OCI-LY7 (cell line): ENCODE results near the gene TRIP6. TPM values are rescaled to one million over a fixed set of nuclear protein-coding genes. Genes with fewer than 3 reads are reported as not detected.

ENCODE experiments used
- BruUV-seq: library from RNA; stranded (reverse); fragments of 400-500 nt; replicated peaks from 2 replicates; lab custom pipeline; 2021; lab: Mats Ljungman, UMichigan
- CTCF ChIA-PET: fragments of 300-600 bp; sonication (Branson Sonifier 250); formaldehyde crosslinking; loops from one replicate; lab custom pipeline; 2022; ENCODE audit warnings: antibody characterized with exemption; ENCODE audit not compliant: unreplicated experiment; lab: Charles Lee
- POLR2A ChIA-PET: fragments of 300-600 bp; sonication (Branson Sonifier 250); formaldehyde crosslinking; loops from one replicate; lab custom pipeline; 2022; ENCODE audit warnings: antibody characterized with exemption; lab: Charles Lee
- DNase-seq: peaks from one replicate; pipeline ENCODE4 v3.0.0-alpha.2; 2015; ENCODE audit warnings: low spot score
- H2AFZ ChIP-seq: fragments of 200-600 bp; sonication (generic), shearing (Covaris generic); 2 replicates; pipeline ENCODE4 v1.6.1; 2014; ENCODE audit warnings: mild to moderate bottlenecking, antibody characterized with exemption, low read length, moderate library complexity
- H3K27ac ChIP-seq: fragments of 200-600 bp; sonication (generic); 2 replicates; pipeline ENCODE4 v1.5.1; 2014; ENCODE audit warnings: mixed run types, low read depth, mild to moderate bottlenecking, moderate library complexity, low read length, inconsistent platforms; ENCODE audit not compliant: poor library complexity, severe bottlenecking
- H3K36me3 ChIP-seq: fragments of 200-600 bp; sonication (generic); 2 replicates; pipeline ENCODE4 v1.6.1; 2014; ENCODE audit warnings: mild to moderate bottlenecking, antibody characterized with exemption, low read length, moderate library complexity, mixed read lengths; ENCODE audit not compliant: insufficient read depth
- H3K4me1 ChIP-seq: fragments of 200-600 bp; sonication (generic); 2 replicates; pipeline ENCODE4 v1.5.1; 2014; ENCODE audit warnings: mild to moderate bottlenecking, low read length; ENCODE audit not compliant: insufficient read depth, poor library complexity, severe bottlenecking
- H3K4me2 ChIP-seq: fragments of 200-600 bp; sonication (generic); 2 replicates; pipeline ENCODE4 v1.6.1; 2014; ENCODE audit warnings: mild to moderate bottlenecking, low read length
- H3K4me3 ChIP-seq: fragments of 200-600 bp; sonication (generic); 2 replicates; pipeline ENCODE4 v1.5.1; 2014; ENCODE audit warnings: mild to moderate bottlenecking, low read depth, low read length; ENCODE audit not compliant: poor library complexity, severe bottlenecking
- H3K79me2 ChIP-seq: fragments of 200-600 bp; sonication (generic); 2 replicates; pipeline ENCODE4 v1.6.1; 2016; ENCODE audit warnings: low read depth, mild to moderate bottlenecking, low read length, moderate library complexity, mixed read lengths; ENCODE audit not compliant: insufficient read depth
- H3K9me2 ChIP-seq: fragments of 200-600 bp; sonication (generic); 2 replicates; pipeline ENCODE4 v1.6.1; 2016; ENCODE audit warnings: mild to moderate bottlenecking, low read length, mixed read lengths; ENCODE audit not compliant: insufficient read depth
- H3K9me3 ChIP-seq: fragments of 200-600 bp; sonication (generic); 2 replicates; pipeline ENCODE4 v1.6.1; 2014; ENCODE audit warnings: mild to moderate bottlenecking, mixed run types, low read length, mixed read lengths
- H4K20me1 ChIP-seq: fragments of 200-600 bp; sonication (generic); 2 replicates; pipeline ENCODE4 v1.6.1; 2014; ENCODE audit warnings: mild to moderate bottlenecking, antibody characterized with exemption, low read length, moderate library complexity, mixed read lengths; ENCODE audit not compliant: insufficient read depth
- CTCF ChIP-seq: fragments of 200-600 bp; sonication (generic); conservative IDR thresholded peaks from 2 replicates; pipeline ENCODE4 v1.5.1; 2014; ENCODE audit warnings: mild to moderate bottlenecking, antibody characterized with exemption, low read length, moderate library complexity, mixed read lengths
- EZH2phosphoT487 ChIP-seq: fragments of 200-600 bp; sonication (generic); IDR thresholded peaks from 2 replicates; pipeline ENCODE4 v1.6.1; 2018; ENCODE audit warnings: low read depth, borderline replicate concordance, mild to moderate bottlenecking, mixed run types, antibody characterized with exemption, low read length, moderate library complexity, mixed read lengths
- intact Hi-C: fragments of 100-400 bp; cut with micrococcal nuclease; formaldehyde crosslinking; loops from one replicate; pipeline ENCODE4 v1.10.0; 2022; ENCODE audit not compliant: unreplicated experiment
- total RNA-seq, 2 experiments: library from RNA; depleted of rRNA in 1 of 2; stranded (reverse); fragments of >200 nt in 1 of 2; shearing (Covaris generic) in 1 of 2; gene quantifications; 2 replicates each; pipeline ENCODE4 v1.2.3, GENCODE V29; 2014 to 2022

Gene TRIP6
- total RNA-seq, 2 experiments from 2014 or later, result 3.1 to 3.3 TPM

DNA sequence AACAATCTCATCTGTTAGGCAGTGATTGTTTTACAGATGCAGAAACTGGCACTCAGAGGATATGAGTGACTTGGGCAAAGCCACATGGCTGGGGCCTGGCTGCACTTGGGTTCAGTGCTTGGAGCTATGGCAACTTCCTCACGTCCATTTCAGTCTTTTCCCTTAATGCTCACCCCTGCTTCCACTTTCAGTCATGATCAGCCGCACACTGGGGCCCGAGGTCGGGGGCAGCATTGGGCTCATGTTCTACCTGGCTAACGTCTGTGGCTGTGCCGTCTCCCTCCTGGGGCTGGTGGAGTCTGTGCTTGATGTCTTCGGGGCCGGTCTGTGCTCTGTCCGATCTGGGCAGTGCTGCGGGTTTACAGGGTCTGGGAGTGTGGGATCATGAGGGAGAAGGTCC, 11.7 kb upstream of the TRIP6 start:
- CTCF ChIA-PET, result no interaction called here
- BruUV-seq, result no TSS peak

DNA sequence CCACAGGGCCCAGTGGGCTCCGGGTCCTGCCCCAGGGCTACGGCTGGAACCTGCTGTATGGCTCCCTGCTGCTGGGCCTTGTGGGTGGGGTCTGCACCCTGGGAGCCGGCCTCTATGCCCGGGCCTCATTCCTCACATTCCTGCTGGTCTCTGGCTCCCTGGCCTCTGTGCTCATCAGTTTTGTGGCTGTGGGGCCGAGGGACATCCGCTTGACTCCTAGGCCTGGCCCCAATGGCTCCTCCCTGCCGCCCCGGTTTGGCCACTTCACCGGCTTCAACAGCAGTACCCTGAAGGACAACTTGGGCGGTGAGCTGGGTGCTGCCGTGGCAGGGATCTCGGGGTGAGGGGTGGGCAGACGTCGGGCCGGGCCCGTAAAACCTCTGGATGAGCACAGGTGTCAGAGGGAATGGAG, 10.3 kb upstream of the TRIP6 start:
- CTCF ChIA-PET, result interaction anchor here (0.6 kb wide), 1 partner anchor 298 kb away, joined by 4 read pairs; no protein-coding TSS in a partner anchor
- POLR2A ChIA-PET, result interaction anchor here (0.7 kb wide), 1 partner anchor 8 kb away, joined by 3 read pairs; no protein-coding TSS in a partner anchor
- Histone ChIP-seq H3K79me2 (peaks cover 7% of the 10 kb centered on the region; the same call in 1 of the 2 replicates), H3K9me3 (no peaks in the 10 kb centered on the region), H3K9me2 (no peaks in the 10 kb centered on the region), H3K4me2 (no peak overlapping the region), H2AFZ (no peak overlapping the region), H3K4me1 (peaks cover 8% of the 10 kb centered on the region), H3K4me3 (no peak overlapping the region), H3K36me3 (peaks cover 20% of the 10 kb centered on the region), H4K20me1 (no peaks in the 10 kb centered on the region), H3K27ac (no peak overlapping the region)
- DNase-seq, result no peak
- intact Hi-C loops, result no loop called here
- no TSS peak for BruUV-seq
- TF ChIP-seq CTCF (no peak), EZH2phosphoT487 (no peak)

More for the DNA sequence above, 11.7 kb upstream of the TRIP6 start:
- peaks cover 9% of the 10 kb centered on the region; the same call in 1 of the 2 replicates for H3K36me3 ChIP-seq
- H3K79me2 ChIP-seq, result peaks cover 7% of the 10 kb centered on the region; the same call in 1 of the 2 replicates
- intact Hi-C loops, result no loop called here
- no peak for DNase-seq
- H3K4me2 ChIP-seq, result no peak overlapping the region
- H4K20me1 ChIP-seq, result no peaks in the 10 kb centered on the region
- no peak overlapping the region for H3K4me3 ChIP-seq
- H3K9me3 ChIP-seq, result no peaks in the 10 kb centered on the region
- TF ChIP-seq EZH2phosphoT487 (no peak), CTCF (no peak)
- H2AFZ ChIP-seq, result no peak overlapping the region
- POLR2A ChIA-PET, result no interaction called here
- H3K27ac ChIP-seq, result no peak overlapping the region
- no peaks in the 10 kb centered on the region for H3K9me2 ChIP-seq
- peaks cover 15% of the 10 kb centered on the region for H3K4me1 ChIP-seq

GRCh38 chr7:100859856-100860255, 7.3 kb upstream of the TRIP6 start:
- BruUV-seq, result no TSS peak

More at GRCh38 chr7:100859856-100860255, 7.3 kb upstream of the TRIP6 start:
- Histone ChIP-seq H3K9me2 (no peaks in the 10 kb centered on the region), H2AFZ (no peak overlapping the region), H3K9me3 (no peaks in the 10 kb centered on the region), H4K20me1 (no peaks in the 10 kb centered on the region), H3K27ac (no peak overlapping the region), H3K4me1 (no peaks in the 10 kb centered on the region), H3K79me2 (no peaks in the 10 kb centered on the region), H3K4me2 (no peak overlapping the region), H3K4me3 (no peak overlapping the region), H3K36me3 (peaks cover 26% of the 10 kb centered on the region)
- no peak for DNase-seq
- ChIA-PET POLR2A (no interaction called here), CTCF (interaction anchor here (0.6 kb wide), 1 partner anchor 73 kb away, joined by 3 read pairs; no protein-coding TSS in a partner anchor)
- TF ChIP-seq CTCF (no peak), EZH2phosphoT487 (no peak)
- intact Hi-C loops, result no loop called here
